H1 (cell line): ENCODE data around the gene CYP2C19. TPM values are rescaled to one million over a fixed set of nuclear protein-coding genes. Genes with fewer than 3 reads are reported as not detected.

ENCODE experiments used
- CTCF ChIA-PET: fragments of 300-600 bp; sonication (Branson Sonifier 250); formaldehyde crosslinking; loops from one replicate; lab custom pipeline; 2021; ENCODE audit not compliant: partially characterized antibody; lab: Charles Lee
- POLR2A ChIA-PET: fragments of 300-600 bp; sonication (Branson Sonifier 250); formaldehyde crosslinking; loops from one replicate; lab custom pipeline; 2021; ENCODE audit warnings: inconsistent platforms; ENCODE audit not compliant: partially characterized antibody; lab: Charles Lee
- DNase-seq, 2 experiments: peaks; one replicate each; pipeline versions ENCODE4 v3.0.0 to v3.0.0-alpha.2; 2010 to 2022; ENCODE audit warnings: low spot score in 2 of 2, low read depth in 1 of 2, mixed read lengths in 1 of 2
- FAIRE-seq: peaks from 2 replicates; lab custom pipeline; 2011; peaks lifted over from hg19 to GRCh38; lab: Jason Lieb, UNC
- H2AFZ ChIP-seq: 2 replicates; pipeline ENCODE4 v1.8.1; 2012; ENCODE audit warnings: low read length, inconsistent platforms
- H2AK5ac ChIP-seq: 2 replicates; pipeline ENCODE4 v1.6.1; 2013; ENCODE audit warnings: low read depth, low read length
- H2BK120ac ChIP-seq: replicated peaks from 2 replicates; pipeline ENCODE3; 2013; ENCODE audit warnings: low read depth, low read length, inconsistent platforms
- H2BK12ac ChIP-seq: 2 replicates; pipeline ENCODE4 v1.6.1; 2013; ENCODE audit warnings: low read depth, low read length
- H2BK15ac ChIP-seq: 2 replicates; pipeline ENCODE4 v1.6.1; 2013; ENCODE audit warnings: low read length
- H2BK20ac ChIP-seq: 2 replicates; pipeline ENCODE4 v1.6.1; 2013; ENCODE audit warnings: low read length
- H2BK5ac ChIP-seq: 2 replicates; pipeline ENCODE4 v1.6.1; 2013; ENCODE audit warnings: low read depth, low read length
- H3K14ac ChIP-seq: 2 replicates; pipeline ENCODE4 v1.6.1; 2013; ENCODE audit warnings: inconsistent platforms; ENCODE audit not compliant: insufficient read length
- H3K18ac ChIP-seq: 2 replicates; pipeline ENCODE4 v1.6.1; 2013; ENCODE audit warnings: low read length; ENCODE audit errors: extremely low read depth
- H3K23ac ChIP-seq: 2 replicates; pipeline ENCODE4 v1.6.1; 2013; ENCODE audit warnings: inconsistent platforms; ENCODE audit not compliant: insufficient read length
- H3K23me2 ChIP-seq: 2 replicates; pipeline ENCODE4 v1.6.1; 2013; ENCODE audit warnings: low read depth, low read length
- H3K27ac ChIP-seq: 2 replicates; pipeline ENCODE4 v1.6.1; 2011; ENCODE audit warnings: low read depth, low read length, inconsistent platforms
- H3K27me3 ChIP-seq, 4 experiments: replicated peaks in 1 of 4; 1 replicate in 1 of 4; 2 replicates in 3 of 4; pipeline versions ENCODE4 v1.6.1 to v1.8.1; 2011 to 2013; ENCODE audit warnings: low read length in 3 of 4, mild to moderate bottlenecking in 3 of 4, inconsistent platforms in 2 of 4, mixed read lengths in 2 of 4, moderate library complexity in 1 of 4; ENCODE audit not compliant: control insufficient read depth in 3 of 4, insufficient read depth in 3 of 4; ENCODE audit errors: extremely low read depth in 1 of 4
- H3K36me3 ChIP-seq, 4 experiments: 2 replicates each; pipeline versions ENCODE4 v1.6.1 to v1.8.1; 2011 to 2013; ENCODE audit warnings: mild to moderate bottlenecking in 4 of 4, low read length in 3 of 4, moderate library complexity in 2 of 4, control low read depth in 1 of 4, inconsistent platforms in 1 of 4; ENCODE audit not compliant: insufficient read depth in 4 of 4, control insufficient read depth in 2 of 4
- H3K4ac ChIP-seq: replicated peaks from 2 replicates; pipeline ENCODE3; 2013; ENCODE audit warnings: low read length, low read depth, mixed read lengths, inconsistent platforms; ENCODE audit not compliant: insufficient read length
- H3K4me1 ChIP-seq, 4 experiments: replicated peaks in 1 of 4; 1 replicate in 1 of 4; 2 replicates in 3 of 4; pipeline versions ENCODE4 v1.6.1 to v1.8.1; 2011 to 2013; ENCODE audit warnings: low read length in 3 of 4, inconsistent platforms in 2 of 4, mixed read lengths in 1 of 4; ENCODE audit not compliant: insufficient read depth in 4 of 4, control insufficient read depth in 3 of 4
- H3K4me2 ChIP-seq, 2 experiments: 2 replicates each; pipeline versions ENCODE4 v1.6.1 to v1.8.1; 2011 to 2013; ENCODE audit warnings: low read depth in 2 of 2, low read length in 2 of 2, control low read depth in 1 of 2, inconsistent platforms in 1 of 2, mild to moderate bottlenecking in 1 of 2; ENCODE audit not compliant: insufficient read depth in 1 of 2
- H3K4me3 ChIP-seq, 4 experiments: fragments of 200-600, 300-600 bp in 1 of 4; sonication (generic), shearing (Covaris generic), sonication (Bioruptor Twin) in 1 of 4; 2 replicates each; pipeline versions ENCODE4 v1.5.1 to v1.8.1; 2011 to 2016; ENCODE audit warnings: low read length in 4 of 4, low read depth in 3 of 4, control low read depth in 2 of 4, inconsistent platforms in 2 of 4, mild to moderate bottlenecking in 2 of 4, mixed read lengths in 1 of 4, moderate library complexity in 1 of 4; ENCODE audit not compliant: insufficient read depth in 2 of 4; ENCODE audit errors: extremely low read depth in 1 of 4
- H3K56ac ChIP-seq: replicated peaks from 2 replicates; pipeline ENCODE3; 2013; ENCODE audit warnings: low read depth, mild to moderate bottlenecking, mixed read lengths, low read length, inconsistent platforms; ENCODE audit not compliant: insufficient read length
- H3K79me1 ChIP-seq: 2 replicates; pipeline ENCODE4 v1.6.1; 2013; ENCODE audit warnings: low read depth, low read length, control low read depth
- H3K79me2 ChIP-seq, 2 experiments: 2 replicates each; pipeline versions ENCODE4 v1.6.1 to v1.8.1; 2012 to 2013; ENCODE audit warnings: low read length in 2 of 2, mild to moderate bottlenecking in 2 of 2, inconsistent platforms in 1 of 2; ENCODE audit not compliant: insufficient read depth in 2 of 2, control insufficient read depth in 1 of 2
- H3K9ac ChIP-seq, 4 experiments: replicated peaks in 1 of 4; 1 replicate in 1 of 4; 2 replicates in 3 of 4; pipeline versions ENCODE4 v1.6.1 to v1.8.1; 2011 to 2013; ENCODE audit warnings: low read depth in 3 of 4, low read length in 3 of 4, control low read depth in 2 of 4, mild to moderate bottlenecking in 2 of 4, moderate library complexity in 2 of 4, inconsistent platforms in 1 of 4; ENCODE audit errors: extremely low read depth in 1 of 4
- H3K9me3 ChIP-seq, 2 experiments: 2 replicates each; pipeline versions ENCODE4 v1.6.1 to v1.8.1; 2012 to 2013; ENCODE audit warnings: mild to moderate bottlenecking in 2 of 2, moderate library complexity in 2 of 2, control low read depth in 1 of 2, inconsistent platforms in 1 of 2, low read depth in 1 of 2, low read length in 1 of 2, mixed read lengths in 1 of 2; ENCODE audit not compliant: insufficient read depth in 2 of 2
- H4K20me1 ChIP-seq, 2 experiments: replicated peaks in 1 of 2; 2 replicates each; pipeline versions ENCODE3 to v1.8.1; 2011 to 2013; ENCODE audit warnings: inconsistent platforms in 2 of 2, low read length in 2 of 2, mild to moderate bottlenecking in 1 of 2; ENCODE audit not compliant: insufficient read depth in 2 of 2, control insufficient read depth in 1 of 2
- H4K5ac ChIP-seq: 2 replicates; pipeline ENCODE4 v1.6.1; 2013; ENCODE audit warnings: low read length, low read depth, mixed read lengths, inconsistent platforms; ENCODE audit not compliant: insufficient read length
- H4K8ac ChIP-seq: 2 replicates; pipeline ENCODE4 v1.8.0; 2013; ENCODE audit warnings: mild to moderate bottlenecking, moderate library complexity, low read length, inconsistent platforms; ENCODE audit not compliant: insufficient read depth; ENCODE audit errors: extremely low read depth
- H4K91ac ChIP-seq: replicated peaks from 2 replicates; pipeline ENCODE3; 2013; ENCODE audit warnings: low read length, mixed read lengths, inconsistent platforms; ENCODE audit not compliant: insufficient read length
- RFX5 ChIP-seq: IDR thresholded peaks from 2 replicates; pipeline ENCODE4 v1.6.1; 2011; ENCODE audit warnings: low read depth, low read length, improper control_type of control experiment, borderline replicate concordance
- RNF2 ChIP-seq: fragments of 200-900, 300-1000 bp; sonication (generic); IDR thresholded peaks from 2 replicates; pipeline ENCODE4 v1.7.1; 2016; ENCODE audit warnings: borderline replicate concordance, low read depth, mild to moderate bottlenecking, antibody characterized with exemption, low read length; ENCODE audit not compliant: poor library complexity, severe bottlenecking; ENCODE audit errors: missing control alignments
- WGBS, 2 experiments: shearing (Covaris generic) in 1 of 2; methylation state at CpG; one replicate each; pipeline versions ENCODE4 v1.1.6 to v1.1.7; 2013 to 2015; ENCODE audit warnings: low lambda C conversion rate in 2 of 2, mixed read lengths in 2 of 2, inconsistent platforms in 1 of 2, low coverage in 1 of 2, missing lambda C conversion rate in 1 of 2; ENCODE audit not compliant: insufficient replicate concordance in 2 of 2, insufficient coverage in 1 of 2, insufficient read length in 1 of 2; ENCODE audit errors: extremely low coverage in 1 of 2, missing lambda C conversion rate in 1 of 2; 5-methylcytosine and 5-hydroxymethylcytosine counted together
- polyA plus RNA-seq, 7 experiments: library from polyadenylated mRNA; depleted of rRNA in 3 of 7; stranded (reverse) in 5 of 7; unstranded in 2 of 7; fragments of >200 nt in 5 of 7; fragments of 200-250 nt in 2 of 7; gene quantifications; 1 replicate in 5 of 7; 2 replicates in 1 of 7; 4 replicates in 1 of 7; pipeline versions ENCODE4 v1.2.1 to v1.2.3, GENCODE V29; 2011 to 2013; ENCODE audit warnings: missing spikeins in 2 of 7, mixed read lengths in 2 of 7
- total RNA-seq: library from RNA; stranded (reverse); fragmentation: NEBNext Ultra II Directional; extraction: Animal tissue kit (Norgen Biotek cat#: 25700); gene quantifications from 2 replicates; pipeline ENCODE4 v1.2.1, GENCODE V29; 2021

Gene CYP2C19
- total and polyA plus RNA-seq, 2 of the 8 experiments (the other 6 are each of a cell fraction or from before 2014, with no cell fraction given): not detected

- Histone ChIP-seq H3K4me2 (no peak overlapping the region), H3K36me3 (no peaks in the 10 kb centered on the region), H3K79me2 (no peaks in the 10 kb centered on the region), H4K91ac (no peak overlapping the region), H2AK5ac (no peak overlapping the region), H3K18ac (no peak overlapping the region), H4K20me1 (no peaks in the 10 kb centered on the region), H3K4me3 (no peak overlapping the region), H3K23me2 (no peaks in the 10 kb centered on the region), H3K79me1 (no peaks in the 10 kb centered on the region), H3K4me1 (no peaks in the 10 kb centered on the region), H4K8ac (no peak overlapping the region), H3K27ac (no peak overlapping the region), H2BK15ac (no peak overlapping the region), H2BK12ac (no peak overlapping the region), H3K9ac (no peak overlapping the region), H3K56ac (no peak overlapping the region), H3K4ac (no peak overlapping the region), H2BK20ac (no peak overlapping the region), H3K9me3 (peaks cover 12 to 19% of the 10 kb centered on the region in 2 experiments; a peak in 3 of 4 replicates), H3K14ac (no peak overlapping the region), H4K5ac (no peak overlapping the region), H2BK120ac (no peak overlapping the region), H2AFZ (no peak overlapping the region), H2BK5ac (no peak overlapping the region), H3K27me3 (no peaks in the 10 kb centered on the region), H3K23ac (no peak overlapping the region)
- DNase-seq (no peak), FAIRE-seq (no peak)
- ChIA-PET POLR2A (no interaction called here), CTCF (no interaction called here)
- WGBS, 2 experiments: 89% methylated on average over 4 of the region's 4 CpGs; no CpG with 5 or more reads in 1 of the 2 experiments
- TF ChIP-seq RFX5 (no peak), RNF2 (no peak)
Measured at GRCh38 chr10:94747838-94748237, 14.6 kb upstream of the CYP2C19 start.
